GM06990 (cell line): Measurements from ENCODE around the gene UNG.
"Not testable (repeated sequence)": the region's sequence is repeated elsewhere in the genome, so short reads cannot be mapped to it uniquely, and the experiment has no call there.

ENCODE experiments used
- DNase-seq: peaks from one replicate; pipeline ENCODE4 v3.0.0-alpha.2; 2011; ENCODE audit not compliant: insufficient read length; ENCODE audit errors: extremely low read depth
- H3K27me3 ChIP-seq: replicated peaks from 2 replicates; pipeline ENCODE4 v1.6.0; 2011; ENCODE audit warnings: low read length; ENCODE audit not compliant: control insufficient read depth, insufficient read depth
- H3K36me3 ChIP-seq: 2 replicates; pipeline ENCODE4 v1.5.1; 2011; ENCODE audit warnings: low read length; ENCODE audit not compliant: control insufficient read depth, insufficient read depth
- H3K4me3 ChIP-seq: replicated peaks from 2 replicates; pipeline ENCODE4 v1.5.1; 2011; ENCODE audit warnings: low read depth, mild to moderate bottlenecking, control low read depth, low read length
- CTCF ChIP-seq: IDR thresholded peaks from 2 replicates; pipeline ENCODE4 v1.5.1; 2011; ENCODE audit warnings: low read length, control low read depth, mild to moderate bottlenecking, inconsistent platforms; ENCODE audit not compliant: insufficient read depth, poor library complexity, severe bottlenecking

UNG gene

GRCh38 chr12:109144224-109144623, 46.8 kb downstream of the UNG start:
- H3K4me3 ChIP-seq, result no peak overlapping the region
- no peaks in the 10 kb centered on the region for H3K27me3 ChIP-seq
- no peaks in the 10 kb centered on the region for H3K36me3 ChIP-seq
- no peak for TF ChIP-seq CTCF
- no peak for DNase-seq

- not testable (repeated sequence) for DNase-seq, H3K36me3 ChIP-seq, H3K27me3 ChIP-seq, H3K4me3 ChIP-seq
These were observed 49.7 kb downstream of the UNG start for GRCh38 chr12:109147126-109147525.

GRCh38 chr12:109147954-109148353, 50.6 kb downstream of the UNG start:
- Histone ChIP-seq H3K4me3 (no peak overlapping the region), H3K27me3 (no peaks in the 10 kb centered on the region), H3K36me3 (no peaks in the 10 kb centered on the region)
- TF ChIP-seq CTCF, result no peak
- DNase-seq, result no peak

- no peaks in the 10 kb centered on the region for H3K36me3 ChIP-seq
These were observed 52.8 kb downstream of the UNG start for GRCh38 chr12:109150124-109150640.

GRCh38 chr12:109151457-109151856, 54.1 kb downstream of the UNG start:
- no peak for DNase-seq
- Histone ChIP-seq H3K4me3 (no peak overlapping the region), H3K27me3 (no peaks in the 10 kb centered on the region), H3K36me3 (no peaks in the 10 kb centered on the region)
- no peak for TF ChIP-seq CTCF

More at GRCh38 chr12:109150124-109150640, 52.8 kb downstream of the UNG start:
- no peak overlapping the region for H3K4me3 ChIP-seq
- no peak for TF ChIP-seq CTCF
- H3K27me3 ChIP-seq, result no peaks in the 10 kb centered on the region
- DNase-seq, result no peak

GRCh38 chr12:109153821-109154441, 56.5 kb downstream of the UNG start:
- DNase-seq, result no peak
- peak overlapping the region; percentile 31; the same call in 1 of the 2 replicates for H3K4me3 ChIP-seq
- no peak for TF ChIP-seq CTCF
- no peaks in the 10 kb centered on the region for H3K27me3 ChIP-seq
- H3K36me3 ChIP-seq, result no peaks in the 10 kb centered on the region
